Articular chondrocyte of knee joint (primary cell): ENCODE data around the gene TSPAN19. TPM values are rescaled to one million over a fixed set of nuclear protein-coding genes. Genes with fewer than 3 reads are reported as not detected.

Experiments used
- total RNA-seq: library from RNA; depleted of rRNA; stranded (reverse); fragments of >200 nt; gene quantifications from 2 replicates; pipeline ENCODE4 v1.2.3, GENCODE V29; 2012

The TSPAN19 gene
- total RNA-seq: not detected in 2 replicates

DNA sequence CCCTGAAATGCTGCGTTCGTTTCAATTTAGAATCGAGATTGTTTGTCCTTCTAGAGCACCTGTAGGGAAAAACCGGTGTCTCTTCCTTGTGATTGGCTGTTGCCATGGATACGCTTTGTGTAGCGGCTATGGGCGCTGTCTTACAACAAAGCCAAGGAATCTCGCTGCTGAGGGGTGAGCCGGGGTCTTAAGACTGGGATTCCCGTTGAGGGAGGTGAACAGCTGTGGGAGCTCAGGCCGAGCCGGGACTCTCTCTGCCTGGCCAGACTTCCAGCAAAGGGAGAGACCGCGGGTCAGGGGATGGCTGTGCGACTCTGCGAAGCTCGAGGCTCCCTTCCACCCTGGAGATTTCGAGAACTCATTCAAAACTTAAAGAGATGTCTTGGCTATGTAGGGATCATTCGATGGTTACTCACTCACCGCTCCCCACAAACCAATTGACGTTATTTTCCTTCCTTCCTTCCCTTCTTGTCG lies at the start of gene TSPAN19, which contains the start of gene LRRIQ1:
TSS of gene TSPAN19 (minus strand) at position 44 of the 474 bp plus-strand sequence. CDS start 6,331 bp downstream, outside the sequence.
TSS of gene LRRIQ1 (plus strand) at position 118 of the 474 bp plus-strand sequence. CDS start 1,826 bp downstream, outside the sequence.

Other genes with a start within 250 kb of the TSPAN19 start
- 0.11 and 0.13 TPM in 2 replicates for gene SLC6A15, start 123.5 kb downstream of the TSPAN19 start, total RNA-seq
- gene LRRIQ1, start 74 bp upstream of the TSPAN19 start, total RNA-seq: not detected in 2 replicates
- not detected in 2 replicates for gene ALX1, start 243.9 kb upstream of the TSPAN19 start, total RNA-seq